Activated CD4-positive, CD25-positive, alpha-beta regulatory T cell treated with anti-CD3 and anti-CD28 coated beads, Interleukin-2, amount 50 U/mL, for 16 hours (primary cell): ENCODE data around the gene CABLES2.
"Not testable (repeated sequence)": the region's sequence is repeated elsewhere in the genome, so short reads cannot be mapped to it uniquely, and the experiment has no call there.

Experiments used
- DNase-seq: peaks from one replicate; pipeline ENCODE4 v3.0.0-alpha.2; 2020; ENCODE audit warnings: low read depth, low spot score

CABLES2 gene

GRCh38 chr20:62433658-62434497 lies 26.8 kb upstream of the CABLES2 start:
- no peak for DNase-seq

GRCh38 chr20:62430866-62431447 lies 23.9 kb upstream of the CABLES2 start:
- no peak for DNase-seq

GRCh38 chr20:62430311-62430853 lies 23.3 kb upstream of the CABLES2 start:
- DNase-seq = no peak

- DNase-seq = no peak
Observed at GRCh38 chr20:62429455-62430310, 22.6 kb upstream of the CABLES2 start.

GRCh38 chr20:62428396-62429295 lies 21.6 kb upstream of the CABLES2 start:
- no peak for DNase-seq

- no peak for DNase-seq
Observed at GRCh38 chr20:62428002-62428372, 20.9 kb upstream of the CABLES2 start.

- DNase-seq = no peak
Observed at GRCh38 chr20:62427172-62428001, 20.3 kb upstream of the CABLES2 start, which contains the start of gene RBBP8NL. Gene RBBP8NL, minus strand, starts transcription at chr20:62427539. Its CDS starts 7,892 bp downstream, at chr20:62419647.

- DNase-seq = no peak
Observed at GRCh38 chr20:62426699-62427131, 19.6 kb upstream of the CABLES2 start.

GRCh38 chr20:62426059-62426348 lies 18.9 kb upstream of the CABLES2 start:
- not testable (repeated sequence) for DNase-seq

GRCh38 chr20:62425281-62426058 lies 18.4 kb upstream of the CABLES2 start:
- DNase-seq = no peak

- DNase-seq = no peak
Observed at GRCh38 chr20:62424249-62425107, 17.4 kb upstream of the CABLES2 start.

- DNase-seq = no peak
Observed at GRCh38 chr20:62423326-62423706, 16.2 kb upstream of the CABLES2 start.

GRCh38 chr20:62422636-62423325 lies 15.7 kb upstream of the CABLES2 start:
- DNase-seq = no peak

GRCh38 chr20:62421716-62421990 lies 14.6 kb upstream of the CABLES2 start:
- no peak for DNase-seq

GRCh38 chr20:62420846-62421715 lies 14.0 kb upstream of the CABLES2 start:
- DNase-seq = no peak

- no peak for DNase-seq
Observed at GRCh38 chr20:62419759-62420158, 12.7 kb upstream of the CABLES2 start.
